HG02588 (cell line): Measurements from ENCODE around the gene FBXO31.
"Not testable (repeated sequence)": the region's sequence is repeated elsewhere in the genome, so short reads cannot be mapped to it uniquely, and the experiment has no call there.

Source experiments
- ATAC-seq: cut with Tn5 transposase; IDR thresholded peaks from one replicate; pipeline ENCODE4 v1.9.1; 2021; ENCODE audit warnings: mild to moderate bottlenecking, moderate library complexity; ENCODE audit not compliant: unreplicated experiment

Gene FBXO31

DNA sequence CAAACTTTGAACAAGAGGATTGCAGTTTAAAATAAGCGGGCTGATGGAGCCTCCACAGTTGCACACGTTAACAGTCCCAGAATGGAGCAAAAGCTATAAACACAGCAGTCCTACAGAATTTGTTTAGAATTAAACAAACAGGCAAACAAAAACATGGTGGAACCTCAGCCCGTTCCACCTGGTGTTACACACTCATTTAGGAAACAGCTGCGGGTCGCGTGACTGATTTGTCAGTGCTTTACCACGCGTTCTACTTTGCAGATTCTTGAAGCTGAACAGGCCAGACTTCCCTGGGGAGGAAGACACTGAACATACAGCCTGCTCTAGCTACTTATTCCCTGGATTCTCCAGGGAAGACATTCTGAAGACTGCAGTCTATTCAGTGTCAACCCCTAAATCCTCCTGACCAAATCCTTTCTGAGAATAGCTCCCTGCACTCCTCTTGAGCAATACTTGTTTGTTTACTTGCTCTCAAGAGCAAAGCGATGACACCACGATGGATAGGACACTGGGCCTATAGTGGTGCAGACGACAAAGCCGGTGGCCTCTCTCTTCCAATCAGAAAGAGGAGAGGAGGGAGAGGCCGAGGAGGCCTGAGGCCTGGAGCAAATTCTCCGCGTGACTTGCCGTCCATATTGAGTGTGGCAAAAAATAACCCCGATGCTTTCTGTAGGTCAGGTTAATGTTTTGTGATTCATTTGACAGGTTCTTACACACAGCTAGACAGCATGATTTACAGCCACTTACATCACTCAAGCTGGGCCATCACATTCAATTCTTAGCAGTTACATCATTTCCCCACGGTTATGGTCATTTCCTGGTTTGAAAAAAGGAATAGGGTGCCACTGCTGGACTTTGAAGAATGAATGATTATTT, 4.6 kb upstream of the FBXO31 start:
- ATAC-seq: peak; percentile 41

- ATAC-seq: not testable (repeated sequence)
These were observed 1.2 kb upstream of the FBXO31 start for GRCh38 chr16:87384875-87385167.

DNA sequence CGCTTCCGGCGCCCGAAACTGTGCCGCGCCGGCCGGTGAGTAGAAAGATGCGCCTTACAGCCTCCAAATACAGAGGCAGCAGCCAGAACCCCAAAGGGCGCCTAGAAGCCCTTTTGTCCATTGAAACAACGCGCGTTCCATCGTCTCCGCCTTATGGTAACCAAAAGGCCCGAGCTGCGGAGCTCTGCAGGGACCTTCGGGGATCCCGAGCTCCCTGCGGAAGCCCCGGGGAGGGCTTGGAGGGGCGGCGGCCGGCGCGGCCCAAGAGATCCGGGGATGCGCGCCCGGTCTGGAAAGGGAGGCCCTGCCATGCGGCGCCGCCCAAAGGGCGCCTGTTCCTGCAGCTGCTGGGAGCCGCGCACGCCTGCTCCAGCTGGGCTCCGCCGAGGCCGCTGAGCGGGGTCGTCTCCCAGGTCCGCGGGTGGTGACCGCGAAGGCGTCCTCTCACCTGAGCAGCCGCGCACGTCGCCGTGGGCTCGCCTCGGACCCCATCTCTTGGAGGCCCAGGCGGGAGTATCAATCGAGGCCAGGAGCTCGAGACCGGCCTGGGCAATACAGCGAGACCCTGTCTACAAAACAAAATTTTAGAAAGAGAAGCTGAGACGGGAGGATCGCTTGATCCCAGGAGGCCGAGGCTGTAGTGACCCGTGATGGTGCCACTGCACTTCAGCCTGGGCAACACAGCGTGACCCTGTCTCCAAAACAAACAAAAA, 742 bp upstream of the FBXO31 start:
- peak; percentile 8 for ATAC-seq

DNA sequence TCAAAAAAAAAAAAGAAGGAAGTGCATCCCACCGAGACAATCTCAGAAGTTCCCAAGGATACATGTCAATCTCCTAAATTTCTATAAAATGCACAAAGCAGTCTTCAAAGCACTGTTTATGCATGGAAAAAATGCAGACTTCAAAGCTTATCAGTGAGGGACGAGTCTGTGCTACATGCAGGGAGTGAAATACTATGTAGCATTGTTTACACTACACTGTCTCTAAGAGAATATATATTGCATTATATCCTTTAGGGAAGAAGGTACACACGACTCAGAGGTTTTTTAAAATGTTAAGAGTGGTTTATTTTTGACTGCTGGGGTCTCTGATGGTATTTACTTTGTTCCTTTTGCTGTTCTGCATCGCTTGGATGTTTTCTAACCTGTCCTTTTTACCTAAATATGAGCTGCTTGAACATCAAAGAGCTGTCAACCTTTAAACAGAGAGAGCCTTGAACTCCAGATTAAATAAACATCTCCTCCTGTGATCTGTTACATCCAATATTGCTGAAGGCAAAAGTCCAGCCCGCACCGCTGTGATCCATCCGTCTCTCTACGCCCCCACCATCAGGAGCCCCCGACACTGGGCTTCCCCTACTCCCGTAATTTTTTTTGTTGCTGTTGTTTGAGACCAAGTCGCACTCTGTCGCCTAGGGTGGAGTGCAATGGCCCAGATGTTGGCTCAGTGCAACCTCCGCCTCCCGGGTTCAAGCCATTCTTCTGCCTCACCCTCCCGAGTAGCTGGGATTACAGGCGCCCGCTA, 1.4 kb downstream of the FBXO31 start:
- no peak for ATAC-seq

GRCh38 chr16:87380881-87381280, 2.7 kb downstream of the FBXO31 start:
- ATAC-seq: no peak

DNA sequence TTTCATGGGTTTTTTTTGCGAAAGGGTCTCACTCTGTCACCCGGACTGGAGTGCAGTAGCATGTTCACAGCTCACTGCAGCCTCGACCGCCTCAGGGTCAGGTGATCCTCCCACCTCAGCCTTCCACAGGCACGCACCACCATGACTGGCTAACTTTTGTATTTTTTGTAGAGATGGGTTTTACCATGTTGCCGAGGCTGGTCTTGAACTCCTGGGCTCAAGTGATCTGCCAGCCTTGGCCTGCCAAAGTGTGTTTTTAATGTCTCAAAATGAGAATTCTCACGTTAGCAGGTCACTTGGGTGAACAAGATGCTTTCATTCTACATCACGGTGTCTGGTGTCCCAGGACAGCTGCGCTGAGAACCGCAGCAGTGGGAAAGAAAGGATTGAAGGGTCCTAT, 3.2 kb downstream of the FBXO31 start:
- ATAC-seq: no peak

- ATAC-seq: not testable (repeated sequence)
These were observed 4.2 kb downstream of the FBXO31 start for GRCh38 chr16:87379312-87379752.

DNA sequence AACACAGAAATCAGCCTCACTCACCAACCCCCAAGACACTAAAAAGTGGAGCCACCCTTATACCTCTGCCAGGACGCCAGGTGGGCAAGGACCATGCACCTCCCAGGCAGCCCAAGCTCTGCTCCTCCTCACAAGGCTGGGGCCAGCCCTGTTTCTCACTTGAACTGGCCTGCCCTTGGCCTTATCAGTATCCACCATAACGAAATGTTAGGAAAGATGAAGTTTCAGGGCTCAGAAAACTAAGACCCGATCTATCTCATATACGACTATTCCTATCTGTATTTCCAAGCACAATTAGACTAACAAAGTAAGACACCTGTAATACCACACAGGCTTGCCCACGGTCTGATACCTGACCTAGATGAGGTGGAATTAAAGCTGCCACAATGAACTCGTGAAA, 6.9 kb downstream of the FBXO31 start:
- no peak for ATAC-seq

DNA sequence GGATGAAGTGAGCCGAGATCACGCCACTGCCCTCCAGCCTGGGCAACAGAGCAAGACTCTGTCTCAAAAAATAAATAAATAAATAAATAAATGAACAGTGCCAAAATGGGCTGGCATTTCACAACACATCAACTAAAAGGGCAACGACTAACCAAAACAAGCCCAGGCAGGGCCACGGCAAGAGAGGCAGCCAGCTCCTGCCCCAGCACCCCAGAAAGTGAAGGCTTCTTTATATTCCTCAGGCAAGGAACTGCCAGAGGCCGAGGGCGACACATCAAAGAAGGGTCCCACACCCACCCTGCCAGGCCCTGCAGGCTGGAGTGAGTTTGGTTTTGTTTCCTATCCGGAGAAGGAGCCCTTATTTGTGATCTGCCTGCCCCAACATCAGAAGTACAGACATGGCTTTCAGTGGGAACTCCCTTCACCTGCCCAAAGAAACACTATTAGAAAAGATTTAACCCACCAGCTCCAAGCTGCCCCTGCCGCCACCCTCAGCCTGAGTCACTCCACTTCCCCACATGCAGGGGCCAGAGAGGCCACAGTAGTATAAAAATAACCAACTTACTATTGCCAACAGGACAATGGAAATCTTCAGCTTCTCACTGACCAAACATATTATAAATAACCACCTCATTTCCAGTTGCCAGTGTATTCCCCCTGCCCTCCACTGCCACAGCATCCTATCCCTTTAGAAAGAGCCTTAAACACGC, 8.0 kb downstream of the FBXO31 start:
- ATAC-seq: no peak

DNA sequence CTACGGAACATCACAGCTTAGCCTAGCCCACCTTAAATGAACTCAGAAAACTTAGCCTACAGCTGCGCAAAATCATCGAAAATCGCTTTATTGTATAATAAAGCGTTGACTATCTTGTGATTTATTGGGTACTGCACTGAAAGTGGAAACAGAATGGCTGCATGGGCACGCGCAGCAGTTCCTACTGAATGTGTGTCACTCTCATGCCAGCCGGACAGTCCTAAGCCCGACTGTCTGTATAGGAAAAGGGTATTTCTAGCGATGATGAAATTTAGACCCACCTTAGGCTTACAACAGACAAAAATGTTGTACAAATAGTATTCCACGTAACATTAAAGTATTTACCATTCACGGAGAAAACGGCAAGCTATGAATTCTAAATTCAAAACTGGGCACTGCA, 9.3 kb downstream of the FBXO31 start:
- ATAC-seq: no peak

GRCh38 chr16:87372305-87372704, 11.3 kb downstream of the FBXO31 start:
- no peak for ATAC-seq

GRCh38 chr16:87371261-87371866, 12.2 kb downstream of the FBXO31 start:
- ATAC-seq: no peak

DNA sequence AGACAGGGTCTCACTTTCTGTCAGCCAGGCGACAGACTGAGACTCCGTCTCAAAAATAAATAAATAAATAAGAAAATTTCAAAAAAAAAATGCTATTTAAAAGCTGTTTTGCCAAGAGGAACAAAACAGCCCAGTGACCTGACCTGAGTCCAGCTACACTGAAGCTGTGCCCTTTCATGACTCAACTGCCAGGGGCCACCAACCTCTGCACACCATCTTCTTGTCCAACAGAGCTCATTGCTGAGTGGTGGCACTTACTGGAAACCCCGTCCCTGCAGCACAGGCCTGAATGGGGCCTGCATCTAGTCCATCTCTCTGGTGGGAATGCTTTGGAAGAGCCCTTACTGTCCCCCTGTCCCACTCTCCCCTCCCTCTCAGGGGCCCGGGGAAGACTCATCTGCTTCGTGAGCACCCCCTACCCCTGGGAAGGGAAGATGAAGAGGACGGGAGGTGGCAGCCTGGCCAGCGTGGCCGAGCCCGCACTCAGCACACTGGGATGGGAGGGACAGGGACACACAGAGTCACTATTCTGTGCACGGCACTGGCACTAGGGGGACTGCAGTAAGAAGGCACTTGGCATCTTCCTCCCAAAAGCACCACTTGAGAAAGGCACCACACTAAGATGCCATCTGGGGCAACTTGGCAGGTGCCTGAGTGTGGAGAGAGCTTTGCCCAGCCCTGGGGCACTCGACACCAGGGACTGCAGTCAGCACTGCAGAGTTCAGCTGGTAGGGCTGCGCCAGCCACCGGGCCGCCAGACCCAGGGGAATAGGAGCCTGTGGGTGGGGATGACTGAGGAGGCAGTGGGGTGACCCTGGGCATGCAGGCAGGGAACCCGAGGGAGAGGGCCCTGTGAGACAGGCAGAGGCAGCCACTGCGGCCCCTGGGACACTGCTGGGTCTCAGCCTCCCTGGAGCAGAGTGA, 13.5 kb downstream of the FBXO31 start:
- ATAC-seq: no peak

DNA sequence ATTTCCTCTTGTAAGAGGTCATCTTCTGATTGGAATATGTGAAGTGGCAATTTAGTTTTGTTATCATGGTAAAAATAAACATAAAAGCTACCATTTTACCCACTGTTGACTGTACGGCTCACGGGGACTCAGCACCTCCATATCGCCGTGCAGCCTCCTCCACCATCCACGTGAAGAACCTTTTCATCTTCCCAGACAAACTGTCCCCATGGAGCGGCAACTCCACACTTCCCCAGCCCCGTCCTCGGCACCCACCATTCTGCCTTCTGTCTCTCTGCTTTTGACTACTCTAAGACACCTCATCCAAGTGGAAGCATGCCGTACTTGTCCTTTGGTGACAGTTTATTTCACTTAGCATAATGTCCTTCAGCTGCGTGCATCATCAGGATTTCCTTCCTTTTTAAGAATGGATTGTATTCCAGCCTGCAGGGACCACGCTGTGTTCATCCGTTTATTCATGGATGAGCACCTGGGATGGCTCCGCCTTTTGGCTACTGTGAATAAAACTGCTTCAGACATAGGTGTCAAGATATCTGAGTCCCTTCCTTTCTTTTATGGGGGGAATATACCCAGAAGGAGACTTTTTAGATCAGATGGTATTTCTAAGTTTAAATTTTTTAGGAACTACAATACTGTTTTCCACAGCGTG, 14.3 kb downstream of the FBXO31 start:
- ATAC-seq: no peak

GRCh38 chr16:87368029-87368770, 15.4 kb downstream of the FBXO31 start:
- ATAC-seq: no peak

- ATAC-seq: no peak
These were observed 16.0 kb downstream of the FBXO31 start for GRCh38 chr16:87367529-87367928.

DNA sequence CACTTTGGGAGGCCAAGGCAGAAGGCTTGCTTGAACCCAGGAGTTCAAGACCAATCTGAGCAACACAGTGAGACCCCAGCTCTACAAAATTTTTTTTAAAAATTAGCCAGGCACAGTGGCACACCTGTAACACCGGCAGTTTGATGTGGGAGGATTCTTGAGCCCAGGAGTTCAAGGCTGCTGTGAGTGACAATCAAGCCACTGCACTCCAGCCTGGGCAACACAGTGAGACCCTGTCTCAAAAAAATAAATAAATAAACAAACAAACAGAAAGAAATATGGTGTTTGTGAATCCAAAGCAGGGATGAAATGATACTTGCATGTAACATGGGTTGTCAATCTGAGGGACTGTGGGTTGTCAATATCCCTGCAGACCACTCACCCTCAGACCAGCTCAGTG, 16.6 kb downstream of the FBXO31 start:
- no peak for ATAC-seq

DNA sequence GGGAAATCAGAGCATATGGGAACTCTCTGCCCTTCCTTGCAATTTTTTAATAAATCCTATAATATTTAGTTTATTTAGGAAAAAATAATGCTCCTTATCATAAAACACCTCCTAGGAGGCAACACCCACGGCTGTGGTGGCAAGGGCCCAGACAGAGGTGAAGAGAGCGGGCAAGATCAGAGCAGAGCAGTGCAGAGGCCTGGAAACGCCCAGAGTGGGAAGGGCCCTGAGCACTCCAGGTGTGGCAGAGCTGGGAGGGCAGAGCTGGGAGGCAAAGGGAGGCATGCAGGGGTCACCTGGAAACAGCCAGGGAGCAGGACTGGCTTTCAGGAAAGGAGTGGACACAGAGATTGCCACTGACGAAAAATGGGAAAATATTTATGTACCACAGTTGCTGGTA, 17.3 kb downstream of the FBXO31 start:
- no peak for ATAC-seq
